ENCODE measurements around the gene GARNL3.

- TF ChIP-seq POLR2A (IDR thresholded peaks at IDR 0.05) (no peak), CTCF (IDR thresholded peaks at IDR 0.05) (no peak), POLR2AphosphoS5 (IDR thresholded peaks at IDR 0.05) (no peak)
Measured at GRCh38 chr9:127316586-127317323, 52.2 kb downstream of the GARNL3 start.
